HG02852 (cell line): ENCODE data around the gene PCNX4.
A peak's percentile ranks its signal among the peaks of the same experiment; 100 is the strongest.

Experiments
- ATAC-seq: cut with Tn5 transposase; IDR thresholded peaks from one replicate; pipeline ENCODE4 v1.9.1; 2021; ENCODE audit warnings: mild to moderate bottlenecking, moderate library complexity; ENCODE audit not compliant: unreplicated experiment

PCNX4 gene

GRCh38 chr14:60171690-60172089, 80.0 kb downstream of the PCNX4 start:
- ATAC-seq: no peak

- ATAC-seq: no peak
Observed at GRCh38 chr14:60174352-60175254, 82.9 kb downstream of the PCNX4 start.

DNA sequence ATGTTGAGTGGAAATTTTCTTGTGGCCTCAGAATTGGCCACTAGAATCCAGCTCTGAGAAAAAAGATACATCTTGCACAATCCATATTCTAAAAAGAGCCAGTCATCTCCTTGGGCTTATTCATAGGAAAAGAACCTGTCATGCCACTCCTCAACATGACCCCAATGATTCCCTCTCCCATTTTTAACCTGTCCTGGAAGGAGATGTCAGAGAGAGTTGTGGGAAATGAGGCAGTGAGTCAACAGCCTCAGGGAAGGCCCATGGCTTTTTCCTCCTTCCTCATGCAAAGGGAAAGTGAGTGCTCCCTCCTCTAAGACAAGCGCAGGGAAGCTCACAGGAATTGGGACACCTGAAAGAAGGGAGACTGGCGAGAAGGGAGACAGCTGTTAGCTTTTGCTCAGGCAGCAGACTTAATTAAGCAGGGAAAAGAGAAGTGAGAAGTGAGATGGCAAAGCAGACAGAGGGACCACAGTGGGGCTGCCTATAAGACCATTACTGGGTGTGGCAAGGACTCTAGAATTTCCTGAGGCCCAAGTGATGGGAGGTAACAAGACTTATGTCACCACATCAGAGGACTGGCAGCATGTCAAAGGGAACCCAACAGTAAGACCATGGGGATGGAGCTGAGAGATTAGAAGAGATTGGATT, 83.7 kb downstream of the PCNX4 start:
- ATAC-seq: no peak

DNA sequence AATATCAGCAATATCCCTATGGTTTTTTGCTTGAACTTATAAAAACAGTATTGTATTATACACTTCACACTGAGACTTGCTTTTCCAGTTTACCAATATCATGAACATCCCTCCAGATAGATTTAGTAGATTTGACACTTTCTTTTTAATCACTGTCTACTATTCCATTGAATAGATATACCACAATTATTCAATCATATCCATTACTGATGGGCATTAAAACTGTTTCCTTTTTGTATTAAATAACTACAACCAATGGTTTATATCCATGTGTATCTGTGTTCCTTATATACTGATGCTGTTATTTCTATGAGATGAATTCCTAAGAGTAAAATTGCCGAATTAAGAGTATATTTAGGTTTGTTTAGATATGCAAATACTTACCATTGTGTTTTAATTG, 86.4 kb downstream of the PCNX4 start:
- no peak for ATAC-seq

DNA sequence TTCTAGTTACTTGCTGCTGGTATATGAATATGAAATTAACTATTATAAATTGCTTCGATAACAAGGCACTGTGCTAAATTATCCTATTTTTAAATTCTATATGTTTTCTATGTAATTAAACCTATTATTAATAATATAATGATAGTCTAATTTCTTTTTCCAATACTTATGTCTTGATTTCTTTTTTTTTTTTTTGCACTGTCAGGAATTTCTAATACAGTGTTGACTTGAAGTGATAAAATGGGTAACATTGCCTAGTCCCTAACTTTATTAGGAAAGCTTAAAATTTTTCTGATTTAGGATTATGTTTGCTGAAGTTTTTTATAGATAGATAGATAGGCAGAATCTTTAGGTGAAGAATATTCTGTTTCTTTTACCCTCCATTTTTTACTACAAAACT, 87.1 kb downstream of the PCNX4 start:
- ATAC-seq: no peak

GRCh38 chr14:60179431-60179869, 87.7 kb downstream of the PCNX4 start:
- ATAC-seq: no peak

DNA sequence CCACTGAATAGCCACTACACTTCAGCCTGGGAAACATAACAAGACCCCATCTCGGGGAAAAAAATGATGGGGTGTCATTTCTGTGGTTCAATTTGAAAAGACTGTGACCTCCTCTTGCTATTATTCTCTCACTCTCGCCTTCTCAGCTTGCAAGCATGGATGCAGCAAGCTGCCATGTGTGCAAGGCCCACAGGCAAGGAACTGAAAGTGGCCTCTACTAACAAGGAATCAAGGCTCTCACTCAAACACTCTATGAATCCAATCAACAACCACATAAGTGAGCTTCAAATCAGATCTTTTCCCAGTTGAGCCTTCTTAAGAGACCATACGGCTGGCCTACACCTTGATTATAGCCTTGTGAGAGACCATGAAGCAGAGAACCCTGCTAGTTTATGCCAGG, 91.4 kb downstream of the PCNX4 start:
- no peak for ATAC-seq

GRCh38 chr14:60183741-60184140, 92.0 kb downstream of the PCNX4 start:
- peak; percentile 42 for ATAC-seq

- peak; percentile 53 for ATAC-seq
Observed at GRCh38 chr14:60184146-60184904, 92.6 kb downstream of the PCNX4 start.

DNA sequence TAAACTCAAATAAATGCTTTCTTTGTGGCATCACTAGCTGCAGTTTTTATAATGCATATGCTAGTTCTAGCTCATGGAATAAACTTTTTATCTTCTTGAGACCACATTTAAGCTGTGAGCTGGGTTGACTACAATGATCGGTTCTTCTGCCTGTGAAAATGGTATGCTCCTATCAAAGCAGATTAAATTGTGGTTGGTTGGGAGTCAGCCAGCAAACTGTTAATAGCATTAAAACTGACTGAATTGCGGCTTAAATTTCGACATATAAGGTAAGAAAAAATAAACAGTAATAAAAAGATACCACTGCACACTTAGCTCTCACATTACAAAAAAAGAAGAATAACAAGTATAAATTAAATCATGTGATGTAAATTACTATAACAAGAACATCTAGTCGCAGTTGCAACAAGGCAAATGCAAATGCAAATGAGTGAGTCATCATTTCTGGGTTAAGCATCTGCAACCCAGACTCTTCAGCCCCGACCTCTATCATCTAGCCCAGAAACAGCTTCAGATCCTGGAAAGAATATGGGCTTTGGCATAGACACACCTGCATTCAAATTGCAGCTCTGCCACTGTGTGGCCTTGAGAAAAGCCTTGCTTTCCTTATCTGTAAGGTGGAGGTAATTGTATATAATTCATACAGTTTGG, 93.3 kb downstream of the PCNX4 start:
- ATAC-seq: no peak

DNA sequence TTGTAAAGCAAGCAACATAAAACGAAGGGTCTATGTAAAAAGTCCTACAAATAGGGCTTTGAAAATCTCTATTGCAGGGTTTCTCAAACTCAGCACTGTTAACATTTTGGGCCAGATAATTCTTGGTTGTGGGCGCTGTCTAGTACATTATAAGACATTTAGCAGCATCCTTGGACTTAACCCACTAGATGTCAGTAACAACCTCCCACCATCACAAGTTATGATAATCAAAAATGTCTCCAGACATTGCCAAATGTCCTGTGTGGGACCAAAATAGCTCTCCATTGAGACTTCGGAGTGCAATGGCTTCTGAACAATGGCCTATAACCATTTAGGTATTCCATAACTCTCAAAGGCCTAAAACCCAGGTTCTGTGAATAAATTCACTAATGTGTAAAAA, 96.4 kb downstream of the PCNX4 start:
- ATAC-seq: no peak

GRCh38 chr14:60188696-60189095, 97.0 kb downstream of the PCNX4 start:
- no peak for ATAC-seq

DNA sequence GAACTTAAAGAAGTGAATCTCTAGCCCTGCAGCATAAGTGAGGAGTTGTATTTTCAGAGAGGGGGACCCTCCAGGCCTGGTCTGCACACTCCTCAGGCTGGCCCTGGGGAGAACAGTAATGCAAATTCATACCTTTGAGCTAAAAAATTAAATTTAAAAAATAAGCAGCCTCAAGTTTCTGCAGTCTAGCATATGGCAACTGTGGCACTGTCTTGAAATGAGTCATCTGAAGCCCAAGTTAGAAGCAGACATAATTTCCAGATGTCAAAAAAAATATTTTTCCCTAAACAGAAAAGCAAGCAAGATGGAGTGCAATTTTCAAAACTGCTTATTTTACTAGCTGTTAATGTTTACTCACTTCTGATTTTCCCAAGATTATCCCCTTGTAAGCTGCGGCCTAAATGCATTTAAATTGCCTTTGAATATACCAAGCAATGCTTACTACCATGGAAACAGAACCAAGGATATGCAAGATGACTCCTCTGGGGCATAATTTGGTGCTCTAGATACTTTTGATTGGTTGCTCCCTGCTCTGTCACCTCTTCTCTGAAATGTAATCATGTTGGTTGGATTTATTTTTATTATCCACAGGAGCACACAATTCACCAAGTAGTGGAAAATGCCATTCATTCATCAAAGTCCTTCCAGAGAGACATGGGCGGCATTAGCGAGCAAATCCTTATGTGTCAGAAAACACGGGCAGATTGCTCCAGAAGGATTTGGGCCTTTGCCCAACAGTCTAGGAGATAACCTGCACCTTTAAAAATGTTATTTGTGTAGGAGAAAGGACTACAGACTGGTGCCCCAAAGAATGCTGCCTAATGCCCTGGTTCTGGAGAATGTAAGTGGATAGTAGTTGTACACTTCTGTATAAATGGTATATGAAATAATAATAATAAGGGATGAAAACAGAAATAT, 98.5 kb downstream of the PCNX4 start:
- ATAC-seq: no peak

GRCh38 chr14:60195179-60195810, 103.6 kb downstream of the PCNX4 start:
- ATAC-seq: peak; percentile 73

- ATAC-seq: no peak
Observed at GRCh38 chr14:60196291-60196690, 104.6 kb downstream of the PCNX4 start.

DNA sequence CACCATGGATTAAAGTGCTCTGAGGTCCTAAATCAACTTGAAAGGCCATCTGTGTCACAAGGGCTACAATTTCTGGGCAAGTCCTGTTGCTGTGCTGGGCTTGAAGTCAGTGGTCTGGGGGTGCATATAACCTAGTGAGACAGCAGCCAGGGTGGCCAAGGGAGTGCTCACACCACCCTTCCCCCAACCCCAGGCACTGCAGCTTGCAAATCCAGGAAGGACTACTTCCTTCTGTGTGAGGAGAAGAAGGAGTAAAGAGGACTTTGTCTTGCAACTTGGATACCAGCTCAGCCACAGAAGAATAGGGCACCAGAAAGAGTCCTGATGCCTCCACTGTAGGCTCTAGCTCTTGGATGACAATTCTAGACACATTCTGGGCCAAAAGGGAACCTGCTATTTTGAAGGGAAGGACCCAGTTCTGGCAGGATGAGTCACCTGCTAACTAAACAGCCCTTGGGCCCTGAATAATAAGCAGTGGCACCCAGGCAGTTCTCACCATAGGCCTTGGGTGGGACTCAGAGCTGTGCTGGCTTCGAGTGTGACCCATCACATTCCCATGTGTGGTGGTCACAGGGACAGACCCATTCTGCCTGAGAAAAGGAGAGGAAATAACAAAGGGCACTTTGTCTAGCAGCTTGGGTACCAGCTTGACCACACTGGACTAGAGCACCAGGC, 106.0 kb downstream of the PCNX4 start:
- no peak for ATAC-seq

DNA sequence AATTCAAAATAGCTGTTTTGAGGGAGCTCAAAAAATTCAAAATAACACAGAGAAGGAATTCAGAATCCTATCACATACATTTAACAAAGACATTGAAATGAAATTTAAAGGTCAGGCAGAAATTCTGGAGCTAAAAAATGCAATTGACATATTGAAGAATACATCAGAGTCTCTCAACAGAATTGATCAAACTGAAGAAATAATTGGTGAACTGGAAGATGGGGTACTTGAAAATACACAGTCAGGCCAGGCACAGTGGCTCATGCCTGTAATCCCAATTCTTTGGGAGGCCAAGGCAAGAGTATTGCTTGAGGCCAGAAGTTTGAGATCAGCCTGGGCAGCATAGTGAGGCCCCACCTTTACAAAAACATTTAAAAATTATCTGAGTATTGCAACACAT, 107.6 kb downstream of the PCNX4 start:
- ATAC-seq: no peak

GRCh38 chr14:60204104-60204842, 112.5 kb downstream of the PCNX4 start:
- peak; percentile 55 for ATAC-seq
